GM12872 (cell line): ENCODE data around the gene SYNE3.

Experiments
- CTCF ChIP-seq: IDR thresholded peaks from 3 replicates; pipeline ENCODE4 v1.5.1; 2011; ENCODE audit warnings: low read depth, mild to moderate bottlenecking, low read length, moderate library complexity; ENCODE audit not compliant: insufficient read depth

SYNE3 gene

GRCh38 chr14:95482627-95483308 is 33.7 kb downstream of the SYNE3 start:
- TF ChIP-seq CTCF, result no peak

- no peak for TF ChIP-seq CTCF
These were observed 34.9 kb downstream of the SYNE3 start for GRCh38 chr14:95481391-95482022.

GRCh38 chr14:95480887-95481226 is 35.6 kb downstream of the SYNE3 start:
- TF ChIP-seq CTCF, result no peak

GRCh38 chr14:95480109-95480886 is 36.2 kb downstream of the SYNE3 start:
- TF ChIP-seq CTCF, result no peak

- TF ChIP-seq CTCF, result no peak
These were observed 37.0 kb downstream of the SYNE3 start for GRCh38 chr14:95479494-95479893.

GRCh38 chr14:95478818-95479217 is 37.6 kb downstream of the SYNE3 start:
- TF ChIP-seq CTCF, result no peak

GRCh38 chr14:95478309-95478708 is 38.1 kb downstream of the SYNE3 start:
- TF ChIP-seq CTCF, result no peak
